ENCODE measurements around the gene TRIM14.

DNA sequence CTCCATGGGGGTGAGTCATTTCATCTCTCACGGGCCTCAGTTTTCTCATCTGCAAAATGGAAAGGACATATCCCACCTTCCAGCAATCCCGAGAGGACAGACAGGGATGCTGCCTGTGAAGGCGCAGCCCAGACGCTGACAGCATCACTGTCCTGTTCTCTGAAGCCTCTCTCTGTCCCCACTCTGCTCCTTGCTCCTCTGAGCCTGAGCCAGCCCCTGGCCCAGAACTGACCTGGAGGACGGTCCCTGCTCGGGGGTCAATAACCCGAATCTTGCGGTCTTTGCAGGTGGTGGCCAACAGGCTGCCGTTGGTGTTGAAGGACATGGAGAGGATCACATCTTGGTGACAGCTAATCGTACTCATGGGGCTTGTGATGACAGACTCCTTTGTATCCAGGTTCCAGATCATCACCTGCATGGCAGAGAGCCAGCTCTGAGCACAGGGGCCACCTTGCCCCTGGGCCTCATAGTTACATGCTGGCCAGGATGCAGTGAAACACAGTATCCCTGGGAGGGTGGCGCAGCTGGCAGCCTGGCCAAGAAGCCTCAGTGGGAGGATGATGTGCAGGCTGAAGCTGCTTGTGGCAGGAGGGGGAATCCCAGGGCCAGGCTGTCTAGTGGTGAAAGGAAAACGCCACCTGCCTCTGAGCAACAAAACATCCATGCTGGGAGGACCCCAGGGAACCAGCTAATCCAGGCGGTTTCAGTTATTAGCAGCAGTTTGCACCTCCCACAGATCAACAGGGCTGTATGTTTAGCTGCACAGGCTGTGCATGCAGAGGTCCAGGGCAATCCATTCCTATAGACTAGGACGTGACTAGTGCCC, 14.0 kb upstream of the TRIM14 start:
- TF ChIP-seq, protein P1, sequence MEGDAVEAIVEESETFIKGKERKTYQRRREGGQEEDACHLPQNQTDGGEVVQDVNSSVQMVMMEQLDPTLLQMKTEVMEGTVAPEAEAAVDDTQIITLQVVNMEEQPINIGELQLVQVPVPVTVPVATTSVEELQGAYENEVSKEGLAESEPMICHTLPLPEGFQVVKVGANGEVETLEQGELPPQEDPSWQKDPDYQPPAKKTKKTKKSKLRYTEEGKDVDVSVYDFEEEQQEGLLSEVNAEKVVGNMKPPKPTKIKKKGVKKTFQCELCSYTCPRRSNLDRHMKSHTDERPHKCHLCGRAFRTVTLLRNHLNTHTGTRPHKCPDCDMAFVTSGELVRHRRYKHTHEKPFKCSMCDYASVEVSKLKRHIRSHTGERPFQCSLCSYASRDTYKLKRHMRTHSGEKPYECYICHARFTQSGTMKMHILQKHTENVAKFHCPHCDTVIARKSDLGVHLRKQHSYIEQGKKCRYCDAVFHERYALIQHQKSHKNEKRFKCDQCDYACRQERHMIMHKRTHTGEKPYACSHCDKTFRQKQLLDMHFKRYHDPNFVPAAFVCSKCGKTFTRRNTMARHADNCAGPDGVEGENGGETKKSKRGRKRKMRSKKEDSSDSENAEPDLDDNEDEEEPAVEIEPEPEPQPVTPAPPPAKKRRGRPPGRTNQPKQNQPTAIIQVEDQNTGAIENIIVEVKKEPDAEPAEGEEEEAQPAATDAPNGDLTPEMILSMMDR (IDR thresholded peaks at IDR 0.05), result no peak
- no peak for TF ChIP-seq EZH2 (IDR thresholded peaks at IDR 0.05; ENCODE audit: borderline replicate concordance, insufficient read depth, low read depth, low read length, poor library complexity, severe bottlenecking)

All from B cell (primary cell).